ENCODE measurements around the gene PAK1IP1.

GRCh38 chr6:10662207-10662606, 32.6 kb upstream of the PAK1IP1 start:
- no peak for TF ChIP-seq EZH2 (IDR thresholded peaks at IDR 0.05; ENCODE audit: low read length, unreplicated experiment)
- no peak for TF ChIP-seq CTCF (conservative IDR thresholded peaks at IDR 0.05; ENCODE audit: low read depth, low read length)
- no peak for TF ChIP-seq EZH2phosphoT487 (IDR thresholded peaks at IDR 0.05; ENCODE audit: borderline replicate concordance, low read length)
